Colonic mucosa (tissue), 4 donors: Measurements from ENCODE around the gene EIF4H. TPM values are rescaled to one million over a fixed set of nuclear protein-coding genes. Genes with fewer than 3 reads are reported as not detected.

ENCODE experiments used
- DNase-seq: peaks from one replicate; pipeline ENCODE4 v3.0.0-alpha.2; 2020
- H3K27ac ChIP-seq: fragments of 200-600 bp; one replicate; pipeline ENCODE4 v1.8.0; 2021
- H3K27me3 ChIP-seq: fragments of 200-600 bp; one replicate; pipeline ENCODE4 v1.8.0; 2021
- H3K36me3 ChIP-seq: fragments of 200-600 bp; one replicate; pipeline ENCODE4 v1.8.0; 2021
- H3K4me1 ChIP-seq: fragments of 200-600 bp; one replicate; pipeline ENCODE4 v1.8.0; 2021; ENCODE audit warnings: mild to moderate bottlenecking
- H3K4me3 ChIP-seq: fragments of 200-600 bp; one replicate; pipeline ENCODE4 v1.8.0; 2021
- H3K9ac ChIP-seq, 2 donors: one replicate each; pipeline ENCODE4 v1.7.0; 2013; ENCODE audit warnings: control low read depth in 2 of 2, low read depth in 2 of 2, low read length in 2 of 2
- H3K9me3 ChIP-seq: fragments of 200-600 bp; one replicate; pipeline ENCODE4 v1.8.0; 2021
- intact Hi-C: fragments of 100-400 bp; cut with DNase I; formaldehyde crosslinking; loops from one replicate; pipeline ENCODE4 v1.14.1; 2022
- total RNA-seq, 2 donors: library from RNA; stranded (reverse); fragmentation: NEBNext Ultra II Directional in 1 of 2; extraction: Animal tissue kit (Norgen Biotek cat#: 25700) in 1 of 2; gene quantifications; one replicate each; pipeline ENCODE4 v1.2.1, GENCODE V29; 2021
- TF ChIP-seq, protein P1 (sequence below): fragments of 200-600 bp; IDR thresholded peaks from one replicate; pipeline ENCODE4 v1.8.0; 2022; ENCODE audit warnings: antibody characterized with exemption, mild to moderate bottlenecking
- donor health status: healthy.
- donor health status: DM: no; HTN: no; CAD: no.
- donor health status: DM: no; HTN: no; CAD: no.

The EIF4H gene
- 100 to 1,000 TPM; 297 to 302 TPM for total RNA-seq

DNA sequence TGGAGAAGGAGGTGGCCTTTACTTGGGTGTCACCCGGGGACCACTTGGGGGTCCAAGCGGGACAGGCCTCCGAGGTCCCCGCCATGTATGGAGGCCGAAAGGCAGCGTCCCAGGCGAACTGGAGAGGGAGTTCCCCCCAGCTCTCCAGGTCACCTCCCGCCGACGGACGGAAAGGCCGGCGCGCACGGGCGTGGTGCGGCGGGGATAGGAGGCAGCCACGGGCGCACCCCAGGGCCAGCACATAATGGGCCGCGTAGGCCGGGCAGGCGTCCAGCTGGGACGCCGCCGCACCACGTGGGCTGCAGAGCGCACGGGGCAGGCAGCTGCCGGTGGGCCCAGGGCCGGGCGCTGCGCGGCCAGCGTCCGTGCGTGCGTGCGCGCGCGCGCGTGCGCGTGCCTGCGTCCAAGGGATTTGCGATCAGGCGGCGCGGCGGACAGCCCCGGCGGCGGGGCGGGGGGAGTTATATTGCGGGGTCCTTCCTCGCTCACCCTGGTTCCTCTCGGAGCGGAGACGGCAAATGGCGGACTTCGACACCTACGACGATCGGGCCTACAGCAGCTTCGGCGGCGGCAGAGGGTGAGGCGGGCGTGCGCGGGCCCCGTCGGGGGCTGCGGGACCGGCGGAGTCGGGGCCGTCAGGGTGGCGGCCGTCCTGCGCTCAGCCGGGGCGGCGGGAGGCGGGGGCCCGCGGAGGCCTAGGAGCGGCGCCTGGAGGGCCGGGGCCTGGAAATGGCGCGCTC lies at the start of gene EIF4H:
Gene EIF4H, plus strand, starts transcription at position 491 of the 740 bp plus-strand sequence. Its CDS starts 28 bp downstream, at position 519.
- peak within 1 kb of the TSS; percentile 90 for H3K27ac ChIP-seq
- H3K4me3 ChIP-seq: peak within 1 kb of the TSS; percentile 94
- no peaks in the 10 kb centered on the region for H3K27me3 ChIP-seq
- peaks cover 17% of the 10 kb centered on the region for H3K4me1 ChIP-seq
- TF ChIP-seq, protein P1, sequence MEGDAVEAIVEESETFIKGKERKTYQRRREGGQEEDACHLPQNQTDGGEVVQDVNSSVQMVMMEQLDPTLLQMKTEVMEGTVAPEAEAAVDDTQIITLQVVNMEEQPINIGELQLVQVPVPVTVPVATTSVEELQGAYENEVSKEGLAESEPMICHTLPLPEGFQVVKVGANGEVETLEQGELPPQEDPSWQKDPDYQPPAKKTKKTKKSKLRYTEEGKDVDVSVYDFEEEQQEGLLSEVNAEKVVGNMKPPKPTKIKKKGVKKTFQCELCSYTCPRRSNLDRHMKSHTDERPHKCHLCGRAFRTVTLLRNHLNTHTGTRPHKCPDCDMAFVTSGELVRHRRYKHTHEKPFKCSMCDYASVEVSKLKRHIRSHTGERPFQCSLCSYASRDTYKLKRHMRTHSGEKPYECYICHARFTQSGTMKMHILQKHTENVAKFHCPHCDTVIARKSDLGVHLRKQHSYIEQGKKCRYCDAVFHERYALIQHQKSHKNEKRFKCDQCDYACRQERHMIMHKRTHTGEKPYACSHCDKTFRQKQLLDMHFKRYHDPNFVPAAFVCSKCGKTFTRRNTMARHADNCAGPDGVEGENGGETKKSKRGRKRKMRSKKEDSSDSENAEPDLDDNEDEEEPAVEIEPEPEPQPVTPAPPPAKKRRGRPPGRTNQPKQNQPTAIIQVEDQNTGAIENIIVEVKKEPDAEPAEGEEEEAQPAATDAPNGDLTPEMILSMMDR: no peak
- H3K9me3 ChIP-seq: no peaks in the 10 kb centered on the region
- intact Hi-C loops: no loop called here
- peak within 1 kb of the TSS; percentile 93 to 98 for H3K9ac ChIP-seq
- H3K36me3 ChIP-seq: no peaks in the 10 kb centered on the region
- DNase-seq: peak; percentile 97

DNA sequence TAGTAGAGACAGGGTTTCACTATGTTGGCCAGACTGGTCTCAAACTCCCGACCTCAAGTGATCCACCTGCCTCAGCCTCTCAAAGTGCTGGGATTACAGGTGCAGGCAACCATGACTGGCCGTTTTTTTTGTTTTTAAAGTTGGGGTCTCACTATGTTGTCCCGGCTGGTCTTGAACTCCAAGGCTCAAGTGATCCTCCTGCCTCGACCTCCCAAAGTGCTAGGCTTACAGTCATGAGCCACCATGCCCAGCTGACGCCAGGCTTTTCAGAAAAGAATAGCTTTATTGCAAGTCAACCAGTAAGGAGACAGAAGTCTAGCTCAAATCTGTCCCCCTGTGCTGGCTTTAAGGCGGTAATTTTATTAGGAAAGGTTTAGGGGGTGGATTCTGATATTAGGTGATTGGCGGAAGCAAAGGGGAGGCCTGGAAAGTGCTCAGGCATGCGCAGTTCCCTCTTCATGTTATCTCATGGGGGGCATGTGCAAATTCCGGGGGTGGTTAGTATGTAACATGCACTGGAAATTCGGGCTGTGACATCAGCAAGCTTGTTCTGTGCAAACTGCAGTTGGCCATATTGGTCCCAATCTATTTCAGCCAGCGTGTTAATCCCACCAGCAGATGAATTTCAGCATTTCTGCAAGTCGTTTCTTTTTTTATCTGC lies 47.8 kb upstream of the EIF4H start:
- DNase-seq: no peak
- Histone ChIP-seq H3K27ac (no peak overlapping the region), H3K9me3 (no peaks in the 10 kb centered on the region), H3K27me3 (no peaks in the 10 kb centered on the region), H3K4me1 (no peaks in the 10 kb centered on the region), H3K9ac (no peak overlapping the region), H3K4me3 (no peak overlapping the region), H3K36me3 (no peaks in the 10 kb centered on the region)
- TF ChIP-seq, protein P1: no peak
- intact Hi-C loops: no loop called here

DNA sequence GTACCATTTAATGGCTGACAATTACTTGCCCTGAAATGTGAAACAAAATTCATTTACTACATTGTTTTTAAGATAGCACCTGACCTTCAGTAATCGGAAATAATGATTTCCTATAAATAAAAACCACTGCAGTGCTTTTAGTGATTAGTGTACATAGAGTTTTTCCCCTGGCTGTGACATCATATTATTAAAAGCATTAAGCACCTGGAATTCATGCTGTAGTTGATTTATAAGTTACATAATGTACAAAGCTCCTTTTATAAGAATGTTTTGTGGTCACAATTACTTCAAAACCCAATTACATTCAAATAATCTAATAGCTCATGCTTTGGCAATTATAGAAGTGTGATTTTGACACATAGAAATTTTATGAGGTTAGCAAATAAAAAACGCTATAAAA lies 44.3 kb upstream of the EIF4H start:
- Histone ChIP-seq H3K27ac (no peak overlapping the region), H3K4me1 (no peaks in the 10 kb centered on the region), H3K9ac (no peak overlapping the region), H3K36me3 (no peaks in the 10 kb centered on the region), H3K4me3 (no peak overlapping the region), H3K27me3 (no peaks in the 10 kb centered on the region), H3K9me3 (no peaks in the 10 kb centered on the region)
- TF ChIP-seq, protein P1: no peak
- no peak for DNase-seq
- intact Hi-C loops: no loop called here

DNA sequence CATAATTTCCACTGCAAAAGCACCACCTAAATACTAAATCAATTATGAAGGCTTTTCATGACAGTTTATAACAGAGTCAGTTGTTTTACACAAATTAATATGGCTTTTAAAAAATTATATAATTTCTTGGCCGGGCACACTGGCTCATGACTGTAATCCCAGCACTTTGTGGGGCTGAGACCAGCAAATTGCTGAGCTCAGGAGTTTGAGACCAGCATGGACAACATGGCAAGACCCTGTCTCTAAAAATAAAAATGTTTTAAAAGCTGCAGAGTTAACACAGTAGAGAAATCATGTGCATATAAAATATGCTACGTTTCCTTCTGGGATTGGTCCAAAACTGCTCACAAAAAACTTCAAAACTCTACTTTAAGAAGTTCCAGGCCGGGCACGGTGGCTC lies 43.6 kb upstream of the EIF4H start:
- Histone ChIP-seq H3K9me3 (no peaks in the 10 kb centered on the region), H3K27me3 (no peaks in the 10 kb centered on the region), H3K36me3 (no peaks in the 10 kb centered on the region), H3K27ac (no peak overlapping the region), H3K4me3 (no peak overlapping the region), H3K9ac (no peak overlapping the region), H3K4me1 (no peaks in the 10 kb centered on the region)
- intact Hi-C loops: no loop called here
- DNase-seq: no peak
- TF ChIP-seq, protein P1: no peak

DNA sequence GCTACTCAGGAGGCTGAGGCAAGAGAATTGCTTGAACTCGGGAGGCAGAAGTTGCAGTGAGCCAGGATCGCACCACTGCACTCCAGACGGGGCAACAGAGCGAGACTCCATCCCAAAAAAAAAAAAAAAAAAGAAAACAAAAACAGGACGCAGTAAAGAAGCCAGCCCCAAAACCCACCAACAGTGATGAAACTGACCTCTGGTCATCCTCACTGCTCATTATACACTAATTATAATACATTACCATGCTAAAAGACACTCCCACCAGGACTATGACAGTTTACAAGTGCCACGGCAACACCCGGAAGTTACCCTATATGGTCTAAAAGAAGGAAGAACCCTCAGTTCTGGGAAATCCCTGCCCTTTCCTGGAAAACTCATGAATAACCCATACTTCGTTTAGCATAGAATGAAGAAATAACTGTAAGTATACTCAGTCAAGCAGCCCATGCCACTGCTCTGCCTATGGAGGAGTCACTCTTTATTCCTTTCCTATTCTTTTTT lies 40.0 kb upstream of the EIF4H start:
- intact Hi-C loops: no loop called here
- no peak overlapping the region for H3K4me3 ChIP-seq
- no peak overlapping the region for H3K27ac ChIP-seq
- no peaks in the 10 kb centered on the region for H3K4me1 ChIP-seq
- H3K27me3 ChIP-seq: no peaks in the 10 kb centered on the region
- H3K9me3 ChIP-seq: no peaks in the 10 kb centered on the region
- TF ChIP-seq, protein P1: no peak
- no peak overlapping the region for H3K9ac ChIP-seq
- no peaks in the 10 kb centered on the region for H3K36me3 ChIP-seq
- peak; percentile 20 for DNase-seq
